ELR (cell line): Measurements from ENCODE around the gene KDM2A.
A peak's percentile ranks its signal among the peaks of the same experiment; 100 is the strongest.

ENCODE experiments used
- DNase-seq: peaks from one replicate; pipeline ENCODE4 v3.0.0-alpha.2; 2015; ENCODE audit warnings: low read depth

The KDM2A gene

GRCh38 chr11:67303132-67303834 is 184.2 kb downstream of the KDM2A start, which contains the start of gene SSH3:
Gene SSH3 (plus strand): TSS chr11:67303530. CDS start chr11:67303626, 96 bp downstream.
- DNase-seq = peak; percentile 71

- DNase-seq = peak; percentile 41
Observed at GRCh38 chr11:67303835-67304411, 184.9 kb downstream of the KDM2A start.

GRCh38 chr11:67304511-67305113 is 185.5 kb downstream of the KDM2A start:
- no peak for DNase-seq

- no peak for DNase-seq
Observed at GRCh38 chr11:67306769-67307544, 187.9 kb downstream of the KDM2A start.

GRCh38 chr11:67307545-67308001 is 188.5 kb downstream of the KDM2A start:
- no peak for DNase-seq
